ENCODE data around the gene TAF10. TPM values are rescaled to one million over a fixed set of nuclear protein-coding genes. Genes with fewer than 3 reads are reported as not detected.

Gene TAF10
- total RNA-seq, 2 donors from 2014 or later = 115 to 215 TPM

GRCh38 chr11:6583584-6583983 lies 28.4 kb downstream of the TAF10 start:
- no peak for TF ChIP-seq CTCF (IDR thresholded peaks at IDR 0.05)
- no peak for TF ChIP-seq POLR2A (IDR thresholded peaks at IDR 0.05)
- peaks cover 10% of the 10 kb centered on the region for H3K4me1 ChIP-seq
- H3K4me3 ChIP-seq = no peak overlapping the region
- intact Hi-C loops (cut with DNase I) = no loop called here
- no peak overlapping the region for H3K27ac ChIP-seq
- H3K27me3 ChIP-seq = no peaks in the 10 kb centered on the region
- H3K9me3 ChIP-seq = no peaks in the 10 kb centered on the region
- ATAC-seq = no peak
- no peaks in the 10 kb centered on the region for H3K36me3 ChIP-seq (replicated peaks in 1 of 2; ENCODE audit: insufficient read depth in 1 of 2, low read depth in 2 of 2)
- DNase-seq = no peak
- WGBS, 2 donors = 96 to 100% methylated on average over 1 of the region's 1 CpG

DNA sequence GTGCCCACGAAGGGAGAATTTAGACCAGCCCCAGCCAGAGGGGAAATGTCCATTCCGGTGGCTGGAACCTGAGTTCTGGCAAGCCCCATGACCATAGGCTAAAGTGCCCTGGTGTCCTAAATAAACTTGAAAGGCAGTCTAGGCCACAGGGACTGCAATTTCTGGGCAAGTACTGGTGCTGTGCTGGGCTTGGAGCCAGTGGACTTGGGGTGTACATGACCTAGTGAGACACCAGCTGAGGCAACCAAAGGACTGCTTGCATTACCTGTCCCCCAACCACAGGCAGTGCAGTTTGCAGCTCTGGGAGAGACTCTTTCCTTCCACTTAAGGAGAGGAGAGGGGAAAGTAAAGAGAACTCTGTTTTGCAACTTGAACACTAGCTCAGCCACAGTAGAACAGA lies 32.3 kb downstream of the TAF10 start:
- H3K27me3 ChIP-seq = no peaks in the 10 kb centered on the region
- intact Hi-C loops (cut with DNase I) = no loop called here
- DNase-seq (no peak), ATAC-seq (no peak)
- TF ChIP-seq POLR2A (IDR thresholded peaks at IDR 0.05) (no peak), CTCF (IDR thresholded peaks at IDR 0.05) (no peak)
- no peaks in the 10 kb centered on the region for H3K36me3 ChIP-seq (replicated peaks in 1 of 2; ENCODE audit: insufficient read depth in 1 of 2, low read depth in 2 of 2)
- H3K4me3 ChIP-seq = no peak overlapping the region
- H3K4me1 ChIP-seq = no peaks in the 10 kb centered on the region
- no peak overlapping the region for H3K27ac ChIP-seq
- H3K9me3 ChIP-seq = no peaks in the 10 kb centered on the region
- 80 to 86% methylated on average over 2 of the region's 2 CpGs for WGBS, 2 donors

GRCh38 chr11:6578134-6578533 lies 33.9 kb downstream of the TAF10 start:
- Histone ChIP-seq H3K36me3 (replicated peaks in 1 of 2; ENCODE audit: insufficient read depth in 1 of 2, low read depth in 2 of 2) (no peaks in the 10 kb centered on the region), H3K4me1 (no peaks in the 10 kb centered on the region), H3K27ac (no peak overlapping the region), H3K9me3 (no peaks in the 10 kb centered on the region), H3K27me3 (no peaks in the 10 kb centered on the region), H3K4me3 (no peak overlapping the region)
- ATAC-seq (no peak), DNase-seq (no peak)
- intact Hi-C loops (cut with DNase I) = no loop called here
- TF ChIP-seq CTCF (IDR thresholded peaks at IDR 0.05) (no peak), POLR2A (IDR thresholded peaks at IDR 0.05) (no peak)
- WGBS, 2 donors = 87 to 90% methylated on average over 1 of the region's 1 CpG

GRCh38 chr11:6576471-6577373 lies 35.3 kb downstream of the TAF10 start:
- peak in 1 of 4 donors; percentile 46 for DNase-seq
- Histone ChIP-seq H3K4me3 (no peak overlapping the region), H3K9me3 (no peaks in the 10 kb centered on the region), H3K27ac (no peak overlapping the region), H3K4me1 (no peaks in the 10 kb centered on the region), H3K36me3 (replicated peaks in 1 of 2; ENCODE audit: insufficient read depth in 1 of 2, low read depth in 2 of 2) (no peaks in the 10 kb centered on the region), H3K27me3 (no peaks in the 10 kb centered on the region)
- ATAC-seq = peak; percentile 24
- intact Hi-C loops (cut with DNase I) = no loop called here
- no peak for TF ChIP-seq POLR2A (IDR thresholded peaks at IDR 0.05)
- 42 to 58% methylated on average over 5 to 6 of the region's 6 CpGs for WGBS, 2 donors

- no peaks in the 10 kb centered on the region for H3K27me3 ChIP-seq
- DNase-seq (no peak), ATAC-seq (no peak)
- TF ChIP-seq POLR2A (IDR thresholded peaks at IDR 0.05) (no peak), CTCF (IDR thresholded peaks at IDR 0.05) (no peak)
- H3K4me1 ChIP-seq = no peaks in the 10 kb centered on the region
- intact Hi-C loops (cut with DNase I) = no loop called here
- no peaks in the 10 kb centered on the region for H3K9me3 ChIP-seq
- H3K4me3 ChIP-seq = no peak overlapping the region
- no peak overlapping the region for H3K27ac ChIP-seq
- H3K36me3 ChIP-seq (replicated peaks in 1 of 2; ENCODE audit: insufficient read depth in 1 of 2, low read depth in 2 of 2) = no peaks in the 10 kb centered on the region
- 83 to 92% methylated on average over 6 of the region's 6 CpGs for WGBS, 2 donors
These were observed 37.0 kb downstream of the TAF10 start for GRCh38 chr11:6574816-6575715.
